Loucy (cell line): ENCODE data around the gene SQSTM1.
"Not testable (repeated sequence)": the region's sequence is repeated elsewhere in the genome, so short reads cannot be mapped to it uniquely, and the experiment has no call there.

Experiments used
- CTCF ChIP-seq: fragments of 200-600 bp; sonication (generic); conservative IDR thresholded peaks from 2 replicates; pipeline ENCODE4 v1.5.1; 2014; ENCODE audit warnings: mild to moderate bottlenecking, antibody characterized with exemption, low read length
- EZH2phosphoT487 ChIP-seq: fragments of 200-600 bp; IDR thresholded peaks from 2 replicates; pipeline ENCODE4 v1.6.1; 2018; ENCODE audit warnings: antibody characterized with exemption, mild to moderate bottlenecking, moderate library complexity, borderline replicate concordance

- TF ChIP-seq CTCF, EZH2phosphoT487: not testable (repeated sequence)
Measured at GRCh38 chr5:179834871-179835270, 14.2 kb downstream of the SQSTM1 start.
